ENCODE measurements around the gene RNF7.

The RNF7 gene

GRCh38 chr3:141707741-141708203 is 30.3 kb upstream of the RNF7 start:
- TF ChIP-seq EP300 (IDR thresholded peaks at IDR 0.05; ENCODE audit: borderline replicate concordance) (no peak), MAX (IDR thresholded peaks at IDR 0.05) (no peak), TCF12 (IDR thresholded peaks at IDR 0.05; ENCODE audit: low read depth) (no peak), CEBPB (IDR thresholded peaks at IDR 0.05) (no peak), REST (IDR thresholded peaks at IDR 0.05; ENCODE audit: low read depth) (no peak), YY1 (IDR thresholded peaks at IDR 0.05; ENCODE audit: low read depth) (no peak), TAF1 (IDR thresholded peaks at IDR 0.05; ENCODE audit: low read depth) (no peak), EGR1 (IDR thresholded peaks at IDR 0.05) (no peak), ZBTB7A (IDR thresholded peaks at IDR 0.05; ENCODE audit: low read depth) (no peak), CREB1 (IDR thresholded peaks at IDR 0.05; ENCODE audit: low read depth) (no peak), NFIC (IDR thresholded peaks at IDR 0.05) (no peak), FOXM1 (IDR thresholded peaks at IDR 0.05; ENCODE audit: borderline replicate concordance, low read depth) (no peak), USF1 (IDR thresholded peaks at IDR 0.05) (no peak), RAD21 (IDR thresholded peaks at IDR 0.05; ENCODE audit: low read depth) (no peak), TEAD4 (IDR thresholded peaks at IDR 0.05) (no peak)

- TF ChIP-seq TEAD4 (IDR thresholded peaks at IDR 0.05) (no peak), REST (IDR thresholded peaks at IDR 0.05; ENCODE audit: low read depth) (no peak), CREB1 (IDR thresholded peaks at IDR 0.05; ENCODE audit: low read depth) (no peak), ZBTB7A (IDR thresholded peaks at IDR 0.05; ENCODE audit: low read depth) (no peak), CEBPB (IDR thresholded peaks at IDR 0.05) (no peak), RAD21 (IDR thresholded peaks at IDR 0.05; ENCODE audit: low read depth) (no peak), YY1 (IDR thresholded peaks at IDR 0.05; ENCODE audit: low read depth) (no peak), EGR1 (IDR thresholded peaks at IDR 0.05) (no peak), USF1 (IDR thresholded peaks at IDR 0.05) (no peak), TAF1 (IDR thresholded peaks at IDR 0.05; ENCODE audit: low read depth) (no peak), MAX (IDR thresholded peaks at IDR 0.05) (no peak), NFIC (IDR thresholded peaks at IDR 0.05) (no peak), FOXM1 (IDR thresholded peaks at IDR 0.05; ENCODE audit: borderline replicate concordance, low read depth) (no peak), EP300 (IDR thresholded peaks at IDR 0.05; ENCODE audit: borderline replicate concordance) (no peak)
These were observed 29.7 kb upstream of the RNF7 start for GRCh38 chr3:141708367-141708766.

GRCh38 chr3:141709126-141709770 is 28.9 kb upstream of the RNF7 start:
- TF ChIP-seq TAF1 (IDR thresholded peaks at IDR 0.05; ENCODE audit: low read depth) (no peak), REST (IDR thresholded peaks at IDR 0.05; ENCODE audit: low read depth) (no peak), FOXM1 (IDR thresholded peaks at IDR 0.05; ENCODE audit: borderline replicate concordance, low read depth) (no peak), ZBTB7A (IDR thresholded peaks at IDR 0.05; ENCODE audit: low read depth) (no peak), NFIC (IDR thresholded peaks at IDR 0.05) (no peak)

- no peak for TF ChIP-seq RAD21 (IDR thresholded peaks at IDR 0.05; ENCODE audit: low read depth)
- no peak for TF ChIP-seq REST (IDR thresholded peaks at IDR 0.05; ENCODE audit: low read depth)
- no peak for TF ChIP-seq TEAD4 (IDR thresholded peaks at IDR 0.05)
- no peak for TF ChIP-seq MAX (IDR thresholded peaks at IDR 0.05)
- TF ChIP-seq CREB1 (IDR thresholded peaks at IDR 0.05; ENCODE audit: low read depth): no peak
- TF ChIP-seq TCF12 (IDR thresholded peaks at IDR 0.05; ENCODE audit: low read depth): no peak
- no peak for TF ChIP-seq EP300 (IDR thresholded peaks at IDR 0.05; ENCODE audit: borderline replicate concordance)
These were observed 28.0 kb upstream of the RNF7 start for GRCh38 chr3:141710121-141710520.
